HUDEP-2 (cell line): ENCODE measurements around the gene OR1I1.

Experiments
- DNase-seq, 76 experiments: peaks; one replicate each; lab custom pipeline; 2025; ENCODE audit not compliant: unreplicated experiment in 76 of 76; lab: John Stamatoyannopoulos, UW

OR1I1 gene

DNA sequence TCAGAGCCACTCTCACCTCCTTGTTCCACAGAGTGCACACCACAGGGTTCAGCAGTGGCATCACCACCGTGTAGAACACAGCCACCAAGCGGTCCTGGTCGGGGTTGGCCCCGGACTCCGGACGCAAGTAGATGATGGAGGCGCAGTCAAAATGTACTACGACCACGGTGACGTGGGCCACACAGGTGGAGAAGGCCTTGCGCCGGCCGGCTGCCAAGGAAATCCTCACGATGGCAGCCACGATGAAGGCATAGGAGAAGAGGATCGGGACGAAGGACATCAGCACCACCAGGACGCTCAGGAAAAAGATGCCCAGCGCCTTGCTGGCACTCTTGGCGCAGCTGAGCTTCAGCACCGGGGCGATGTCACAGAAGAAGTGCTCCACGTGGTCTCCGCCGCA is 59.1 kb downstream of the OR1I1 start:
- no peak for DNase-seq

DNA sequence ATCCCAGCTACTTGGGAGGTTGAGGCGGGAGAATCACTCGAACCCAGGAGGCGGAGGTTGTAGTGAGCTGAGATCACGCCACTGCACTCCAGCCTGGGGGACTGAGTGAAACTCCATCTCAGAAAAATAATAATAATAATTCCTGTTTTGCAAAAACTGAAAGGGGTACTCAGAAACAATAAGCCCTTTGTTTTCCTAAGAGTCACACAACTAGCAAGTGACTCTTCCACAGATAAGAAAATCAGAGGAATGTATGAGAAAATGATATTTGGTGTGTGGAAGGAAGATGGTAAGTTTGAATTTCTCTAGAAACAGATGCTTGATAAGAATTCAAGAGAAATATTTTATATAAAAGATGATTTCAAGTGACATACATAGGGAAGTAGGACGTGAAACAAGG is 60.3 kb downstream of the OR1I1 start:
- DNase-seq, result no peak
